ENCODE measurements around the gene SIAH3. TPM values are rescaled to one million over a fixed set of nuclear protein-coding genes. Genes with fewer than 3 reads are reported as not detected.

The SIAH3 gene
- total RNA-seq, 1 donor from 2014 or later = not detected

- intact Hi-C loops (cut with micrococcal nuclease) = no loop called here
- H3K27me3 ChIP-seq (ENCODE audit: low read depth) = peaks cover 12% of the 10 kb centered on the region
- no peak overlapping the region for H3K4me3 ChIP-seq
- no peak overlapping the region for H3K27ac ChIP-seq (replicated peaks)
- H3K9me3 ChIP-seq (replicated peaks) = no peaks in the 10 kb centered on the region
- no peak for TF ChIP-seq CTCF (IDR thresholded peaks at IDR 0.05; ENCODE audit: borderline replicate concordance)
- no peaks in the 10 kb centered on the region for H3K4me1 ChIP-seq
- no peak for DNase-seq
- no peaks in the 10 kb centered on the region for H3K36me3 ChIP-seq
Measured at GRCh38 chr13:45892513-45892912, 41.0 kb upstream of the SIAH3 start.

GRCh38 chr13:45889590-45890243 is 38.2 kb upstream of the SIAH3 start:
- Histone ChIP-seq H3K36me3 (no peaks in the 10 kb centered on the region), H3K27me3 (ENCODE audit: low read depth) (peaks cover 6% of the 10 kb centered on the region), H3K9me3 (replicated peaks) (no peaks in the 10 kb centered on the region), H3K4me3 (no peak overlapping the region), H3K4me1 (no peaks in the 10 kb centered on the region), H3K27ac (replicated peaks) (no peak overlapping the region)
- no peak for DNase-seq
- intact Hi-C loops (cut with micrococcal nuclease) = no loop called here
- TF ChIP-seq CTCF (IDR thresholded peaks at IDR 0.05; ENCODE audit: borderline replicate concordance) = no peak

- no peak for TF ChIP-seq CTCF (IDR thresholded peaks at IDR 0.05; ENCODE audit: borderline replicate concordance)
- no peaks in the 10 kb centered on the region for H3K9me3 ChIP-seq (replicated peaks)
- H3K27ac ChIP-seq (replicated peaks) = no peak overlapping the region
- H3K4me1 ChIP-seq = no peaks in the 10 kb centered on the region
- H3K36me3 ChIP-seq = no peaks in the 10 kb centered on the region
- DNase-seq = no peak
- H3K4me3 ChIP-seq = no peak overlapping the region
- intact Hi-C loops (cut with micrococcal nuclease) = no loop called here
- peaks cover 7% of the 10 kb centered on the region for H3K27me3 ChIP-seq (ENCODE audit: low read depth)
Measured at GRCh38 chr13:45886466-45886865, 34.9 kb upstream of the SIAH3 start.

- peaks cover 7% of the 10 kb centered on the region for H3K27me3 ChIP-seq (ENCODE audit: low read depth)
- no peak for DNase-seq
- no peaks in the 10 kb centered on the region for H3K9me3 ChIP-seq (replicated peaks)
- no peaks in the 10 kb centered on the region for H3K36me3 ChIP-seq
- TF ChIP-seq CTCF (IDR thresholded peaks at IDR 0.05; ENCODE audit: borderline replicate concordance) = no peak
- no peak overlapping the region for H3K27ac ChIP-seq (replicated peaks)
- intact Hi-C loops (cut with micrococcal nuclease) = no loop called here
- H3K4me3 ChIP-seq = no peak overlapping the region
- H3K4me1 ChIP-seq = no peaks in the 10 kb centered on the region
Measured at GRCh38 chr13:45885194-45885593, 33.6 kb upstream of the SIAH3 start.

- H3K27me3 ChIP-seq (ENCODE audit: low read depth) = peaks cover 7% of the 10 kb centered on the region
- H3K4me3 ChIP-seq = no peak overlapping the region
- intact Hi-C loops (cut with micrococcal nuclease) = no loop called here
- no peak for DNase-seq
- no peak for TF ChIP-seq CTCF (IDR thresholded peaks at IDR 0.05; ENCODE audit: borderline replicate concordance)
- H3K27ac ChIP-seq (replicated peaks) = no peak overlapping the region
- peaks cover 5% of the 10 kb centered on the region for H3K4me1 ChIP-seq
- no peaks in the 10 kb centered on the region for H3K36me3 ChIP-seq
- H3K9me3 ChIP-seq (replicated peaks) = no peaks in the 10 kb centered on the region
Measured at GRCh38 chr13:45882626-45883025, 31.1 kb upstream of the SIAH3 start.

Measured in left ventricle myocardium inferior (tissue), 1 donor.